ENCODE data around the gene KLF17.
"Not testable (repeated sequence)": the region's sequence is repeated elsewhere in the genome, so short reads cannot be mapped to it uniquely, and the experiment has no call there.

The KLF17 gene

GRCh38 chr1:44135886-44136285 is 17.3 kb downstream of the KLF17 start:
- H3K14ac ChIP-seq (ENCODE audit: low read length) = no peak overlapping the region
- H2AFZ ChIP-seq (ENCODE audit: insufficient read depth, low read length, poor library complexity) = no peak overlapping the region
- H2AK5ac ChIP-seq (ENCODE audit: low read length) = no peak overlapping the region
- H3K4me3 ChIP-seq (ENCODE audit: low read depth, low read length) = no peak overlapping the region
- H4K91ac ChIP-seq (ENCODE audit: low read depth, low read length) = no peak overlapping the region
- H3K79me2 ChIP-seq (ENCODE audit: control insufficient read depth, insufficient read depth, low read length, poor library complexity) = no peaks in the 10 kb centered on the region
- H3K23ac ChIP-seq (ENCODE audit: low read length) = no peak overlapping the region
- no peaks in the 10 kb centered on the region for H3K27me3 ChIP-seq (ENCODE audit: insufficient read depth, low read length)
- peaks cover under 1% of the 10 kb centered on the region for H3K9me3 ChIP-seq (ENCODE audit: insufficient read depth, low read depth, low read length)
- no peak overlapping the region for H3K4me2 ChIP-seq (ENCODE audit: low read length)
- no peak overlapping the region for H4K8ac ChIP-seq (ENCODE audit: low read depth, low read length)
- H3K4ac ChIP-seq (ENCODE audit: low read depth, low read length) = no peak overlapping the region
- no peak overlapping the region for H3K18ac ChIP-seq (ENCODE audit: low read length)
- H2BK5ac ChIP-seq (ENCODE audit: low read depth, low read length, poor library complexity) = no peak overlapping the region
- no peaks in the 10 kb centered on the region for H3K79me1 ChIP-seq (ENCODE audit: low read length)
- H3K9ac ChIP-seq (ENCODE audit: low read length) = no peak overlapping the region
- no peak overlapping the region for H2BK120ac ChIP-seq (ENCODE audit: insufficient read depth, low read length, poor library complexity)
- H3K36me3 ChIP-seq (ENCODE audit: control insufficient read depth in 1 of 2, insufficient read depth in 2 of 2, low read length in 2 of 2) = no peaks in the 10 kb centered on the region
- H2BK12ac ChIP-seq (ENCODE audit: low read length) = no peak overlapping the region
- DNase-seq = no peak
- no peak overlapping the region for H3K27ac ChIP-seq (ENCODE audit: low read depth, low read length)
- H3K4me1 ChIP-seq (ENCODE audit: control insufficient read depth in 1 of 2, insufficient read depth in 2 of 2, low read length in 2 of 2) = no peaks in the 10 kb centered on the region
- WGBS (ENCODE audit: extremely low coverage, insufficient coverage, insufficient read length) = no CpG with 5 or more reads among the region's 2 CpGs
- no peak overlapping the region for H4K12ac ChIP-seq (ENCODE audit: low read depth, low read length)

DNA sequence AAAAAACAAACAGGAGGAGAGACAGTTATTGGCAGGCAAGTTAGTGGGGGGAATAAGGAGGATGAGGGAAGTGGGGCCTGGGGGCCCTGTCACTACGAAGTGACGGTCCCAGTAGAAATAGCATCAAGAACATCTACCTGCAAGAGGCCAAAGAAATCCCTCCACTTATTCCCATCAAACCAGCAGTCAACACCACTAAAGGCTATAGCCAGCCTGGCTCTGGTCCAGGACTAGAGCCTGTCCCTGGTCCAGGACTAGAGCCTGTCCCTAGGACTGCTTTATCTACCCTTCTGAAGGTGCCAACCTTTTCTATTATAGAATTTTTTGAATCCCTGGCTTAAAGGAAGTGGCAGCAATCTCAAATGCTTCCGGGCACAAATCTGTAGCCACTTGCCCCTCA is 19.6 kb downstream of the KLF17 start:
- Histone ChIP-seq H2BK5ac (ENCODE audit: low read depth, low read length, poor library complexity) (no peak overlapping the region), H4K91ac (ENCODE audit: low read depth, low read length) (no peak overlapping the region), H4K12ac (ENCODE audit: low read depth, low read length) (no peak overlapping the region)

GRCh38 chr1:44139565-44139964 is 20.9 kb downstream of the KLF17 start:
- H3K79me1 ChIP-seq (ENCODE audit: low read length); H4K8ac ChIP-seq (ENCODE audit: low read depth, low read length); H3K23ac ChIP-seq (ENCODE audit: low read length); H3K9me3 ChIP-seq (ENCODE audit: insufficient read depth, low read depth, low read length); H2BK5ac ChIP-seq (ENCODE audit: low read depth, low read length, poor library complexity); H3K27me3 ChIP-seq (ENCODE audit: insufficient read depth, low read length); H2AFZ ChIP-seq (ENCODE audit: insufficient read depth, low read length, poor library complexity); H3K9ac ChIP-seq (ENCODE audit: low read length); H3K79me2 ChIP-seq (ENCODE audit: control insufficient read depth, insufficient read depth, low read length, poor library complexity); H3K36me3 ChIP-seq (ENCODE audit: control insufficient read depth in 1 of 2, insufficient read depth in 2 of 2, low read length in 2 of 2); H3K18ac ChIP-seq (ENCODE audit: low read length); H2BK12ac ChIP-seq (ENCODE audit: low read length); H3K4me3 ChIP-seq (ENCODE audit: low read depth, low read length); H2AK5ac ChIP-seq (ENCODE audit: low read length); H4K91ac ChIP-seq (ENCODE audit: low read depth, low read length); DNase-seq; H3K14ac ChIP-seq (ENCODE audit: low read length); H3K27ac ChIP-seq (ENCODE audit: low read depth, low read length); H2BK120ac ChIP-seq (ENCODE audit: insufficient read depth, low read length, poor library complexity); H4K12ac ChIP-seq (ENCODE audit: low read depth, low read length); H3K4ac ChIP-seq (ENCODE audit: low read depth, low read length); H3K4me1 ChIP-seq (ENCODE audit: control insufficient read depth in 1 of 2, insufficient read depth in 2 of 2, low read length in 2 of 2); H3K4me2 ChIP-seq (ENCODE audit: low read length): not testable (repeated sequence)
- WGBS (ENCODE audit: extremely low coverage, insufficient coverage, insufficient read length) = no CpG with 5 or more reads among the region's 8 CpGs

More for the DNA sequence above, 19.6 kb downstream of the KLF17 start:
- no peak overlapping the region for H4K8ac ChIP-seq (ENCODE audit: low read depth, low read length)
- H3K23ac ChIP-seq (ENCODE audit: low read length) = no peak overlapping the region
- no peak overlapping the region for H2BK12ac ChIP-seq (ENCODE audit: low read length)
- H3K14ac ChIP-seq (ENCODE audit: low read length) = no peak overlapping the region
- no peak overlapping the region for H2BK120ac ChIP-seq (ENCODE audit: insufficient read depth, low read length, poor library complexity)
- H3K27ac ChIP-seq (ENCODE audit: low read depth, low read length) = no peak overlapping the region
- no peak overlapping the region for H2AK5ac ChIP-seq (ENCODE audit: low read length)
- DNase-seq = no peak
- H3K4me2 ChIP-seq (ENCODE audit: low read length) = no peak overlapping the region
- H3K4me1 ChIP-seq (ENCODE audit: control insufficient read depth in 1 of 2, insufficient read depth in 2 of 2, low read length in 2 of 2) = no peaks in the 10 kb centered on the region
- H3K9me3 ChIP-seq (ENCODE audit: insufficient read depth, low read depth, low read length) = peaks cover 2% of the 10 kb centered on the region
- no peak overlapping the region for H3K4ac ChIP-seq (ENCODE audit: low read depth, low read length)
- H3K9ac ChIP-seq (ENCODE audit: low read length) = no peak overlapping the region
- H3K18ac ChIP-seq (ENCODE audit: low read length) = no peak overlapping the region
- WGBS (ENCODE audit: extremely low coverage, insufficient coverage, insufficient read length) = no CpG with 5 or more reads among the region's 3 CpGs
- H3K79me1 ChIP-seq (ENCODE audit: low read length) = no peaks in the 10 kb centered on the region
- no peaks in the 10 kb centered on the region for H3K36me3 ChIP-seq (ENCODE audit: control insufficient read depth in 1 of 2, insufficient read depth in 2 of 2, low read length in 2 of 2)
- no peaks in the 10 kb centered on the region for H3K79me2 ChIP-seq (ENCODE audit: control insufficient read depth, insufficient read depth, low read length, poor library complexity)
- no peak overlapping the region for H2AFZ ChIP-seq (ENCODE audit: insufficient read depth, low read length, poor library complexity)
- H3K4me3 ChIP-seq (ENCODE audit: low read depth, low read length) = no peak overlapping the region
- H3K27me3 ChIP-seq (ENCODE audit: insufficient read depth, low read length) = no peaks in the 10 kb centered on the region

GRCh38 chr1:44141531-44141930 is 22.9 kb downstream of the KLF17 start, which contains the start of gene KLF18:
Gene KLF18 (minus strand): TSS chr1:44141631. CDS start chr1:44141631, 0 bp downstream.
- no peak within 1 kb of the TSS for H3K14ac ChIP-seq (ENCODE audit: low read length)
- no peak within 1 kb of the TSS for H2BK120ac ChIP-seq (ENCODE audit: insufficient read depth, low read length, poor library complexity)
- H3K4me1 ChIP-seq (ENCODE audit: control insufficient read depth in 1 of 2, insufficient read depth in 2 of 2, low read length in 2 of 2) = no peaks in the 10 kb centered on the region
- no peak within 1 kb of the TSS for H2BK12ac ChIP-seq (ENCODE audit: low read length)
- H3K4me3 ChIP-seq (ENCODE audit: low read depth, low read length) = no peak within 1 kb of the TSS
- no peaks in the 10 kb centered on the region for H3K79me2 ChIP-seq (ENCODE audit: control insufficient read depth, insufficient read depth, low read length, poor library complexity)
- no peaks in the 10 kb centered on the region for H3K27me3 ChIP-seq (ENCODE audit: insufficient read depth, low read length)
- H3K9ac ChIP-seq (ENCODE audit: low read length) = no peak within 1 kb of the TSS
- H3K36me3 ChIP-seq (ENCODE audit: control insufficient read depth in 1 of 2, insufficient read depth in 2 of 2, low read length in 2 of 2) = no peaks in the 10 kb centered on the region
- no peak within 1 kb of the TSS for H3K4ac ChIP-seq (ENCODE audit: low read depth, low read length)
- no peak within 1 kb of the TSS for H4K12ac ChIP-seq (ENCODE audit: low read depth, low read length)
- WGBS (ENCODE audit: extremely low coverage, insufficient coverage, insufficient read length) = no CpG with 5 or more reads among the region's 1 CpG
- DNase-seq = no peak
- H3K4me2 ChIP-seq (ENCODE audit: low read length) = no peak within 1 kb of the TSS
- no peak within 1 kb of the TSS for H2BK5ac ChIP-seq (ENCODE audit: low read depth, low read length, poor library complexity)
- H3K23ac ChIP-seq (ENCODE audit: low read length) = no peak within 1 kb of the TSS
- H4K91ac ChIP-seq (ENCODE audit: low read depth, low read length) = no peak within 1 kb of the TSS
- H3K18ac ChIP-seq (ENCODE audit: low read length) = no peak within 1 kb of the TSS
- H3K9me3 ChIP-seq (ENCODE audit: insufficient read depth, low read depth, low read length) = peaks cover 2% of the 10 kb centered on the region
- H3K79me1 ChIP-seq (ENCODE audit: low read length) = no peaks in the 10 kb centered on the region
- H2AFZ ChIP-seq (ENCODE audit: insufficient read depth, low read length, poor library complexity) = no peak within 1 kb of the TSS
- H3K27ac ChIP-seq (ENCODE audit: low read depth, low read length) = no peak within 1 kb of the TSS
- H4K8ac ChIP-seq (ENCODE audit: low read depth, low read length) = no peak within 1 kb of the TSS
- H2AK5ac ChIP-seq (ENCODE audit: low read length) = no peak within 1 kb of the TSS

All from trophoblast cell (in vitro differentiated cells and primary cell).